HCT116 (cell line): ENCODE results near the gene NRCAM. TPM values are rescaled to one million over a fixed set of nuclear protein-coding genes. Genes with fewer than 3 reads are reported as not detected.

ENCODE experiments used
- ATAC-seq: fragments of 200-7000 bp; cut with Tn5 transposase; 2 replicates; pipeline ENCODE4 v1.9.1; 2020; ENCODE audit warnings: mild to moderate bottlenecking, moderate library complexity
- BruUV-seq: library from RNA; stranded (reverse); fragments of 400-500 nt; replicated peaks from 2 replicates; lab custom pipeline; 2021; lab: Mats Ljungman, UMichigan
- CTCF ChIA-PET: fragments of 300-600 bp; sonication (Branson Sonifier 250); formaldehyde crosslinking; loops from one replicate; lab custom pipeline; 2021; ENCODE audit warnings: antibody characterized with exemption; lab: Charles Lee
- POLR2A ChIA-PET: fragments of 300-600, 350-600 bp; sonication (Branson Sonifier 250); formaldehyde crosslinking; loops from one replicate; lab custom pipeline; 2021; ENCODE audit warnings: antibody characterized with exemption; lab: Charles Lee
- RAD21 ChIA-PET, 2 experiments: fragments of 300-600 bp; sonication (Branson Sonifier 250); formaldehyde crosslinking; loops; one replicate each; lab custom pipeline; 2023; ENCODE audit warnings: low total read pairs in 2 of 2; ENCODE audit not compliant: uncharacterized antibody in 2 of 2, unreplicated experiment in 2 of 2, low non-redundant PET in 1 of 2; lab: Charles Lee
- DNase-seq: peaks from one replicate; pipeline ENCODE4 v3.0.0-alpha.2; 2010; ENCODE audit warnings: low read depth, low spot score
- H2AFZ ChIP-seq: fragments of 200-600 bp; shearing (Covaris generic), sonication (generic); 2 replicates; pipeline ENCODE4 v1.6.1; 2017; ENCODE audit warnings: low read depth, mixed run types, mixed read lengths, antibody characterized with exemption, low read length; ENCODE audit not compliant: poor library complexity, severe bottlenecking
- H3K27ac ChIP-seq: 2 replicates; pipeline ENCODE4 v1.5.1; 2012; ENCODE audit warnings: low read depth, low read length
- H3K27me3 ChIP-seq: fragments of 200-600 bp; sonication (generic); 2 replicates; pipeline ENCODE4 v1.6.1; 2016; ENCODE audit warnings: mixed run types, low read length, mixed read lengths; ENCODE audit not compliant: insufficient read depth
- H3K36me3 ChIP-seq, 2 experiments: fragments of 200-500 bp in 1 of 2; fragments of 200-600 bp in 1 of 2; sonication (Bioruptor generic) in 1 of 2; sonication (generic) in 1 of 2; 2 replicates each; pipeline versions ENCODE4 v1.5.1 to v1.6.1; 2014 to 2016; ENCODE audit warnings: low read length in 2 of 2, inconsistent platforms in 1 of 2, mixed read lengths in 1 of 2, mixed run types in 1 of 2; ENCODE audit not compliant: insufficient read depth in 2 of 2, control insufficient read depth in 1 of 2
- H3K4me1 ChIP-seq, 2 experiments: fragments of 200-600 bp in 1 of 2; sonication (generic) in 1 of 2; 2 replicates each; pipeline versions ENCODE4 v1.5.1 to v1.6.1; 2012 to 2017; ENCODE audit warnings: low read length in 2 of 2, inconsistent platforms in 1 of 2, mild to moderate bottlenecking in 1 of 2, mixed read lengths in 1 of 2, mixed run types in 1 of 2, moderate library complexity in 1 of 2; ENCODE audit not compliant: insufficient read depth in 2 of 2, control insufficient read depth in 1 of 2
- H3K4me2 ChIP-seq: fragments of 200-600 bp; sonication (generic); 2 replicates; pipeline ENCODE4 v1.6.1; 2017; ENCODE audit warnings: mixed run types, low read length, mixed read lengths
- H3K4me3 ChIP-seq, 2 experiments: fragments of 200-600 bp in 1 of 2; sonication (generic) in 1 of 2; replicated peaks in 1 of 2; 2 replicates each; pipeline ENCODE4 v1.5.1; 2011 to 2016; ENCODE audit warnings: low read length in 2 of 2, control low read depth in 1 of 2, low read depth in 1 of 2, mild to moderate bottlenecking in 1 of 2, mixed read lengths in 1 of 2, mixed run types in 1 of 2
- H3K79me2 ChIP-seq: fragments of 200-600 bp; sonication (generic); 2 replicates; pipeline ENCODE4 v1.6.1; 2017; ENCODE audit warnings: mild to moderate bottlenecking, mixed run types, low read length, moderate library complexity, mixed read lengths; ENCODE audit not compliant: insufficient read depth
- H3K9ac ChIP-seq: fragments of 200-600 bp; sonication (generic); 2 replicates; pipeline ENCODE4 v1.6.1; 2016; ENCODE audit warnings: low read length, mixed read lengths
- H3K9me2 ChIP-seq: fragments of 200-600 bp; sonication (generic), shearing (Covaris generic); 2 replicates; pipeline ENCODE4 v1.6.1; 2017; ENCODE audit warnings: mixed run types, mild to moderate bottlenecking, moderate library complexity; ENCODE audit not compliant: insufficient read depth
- H3K9me3 ChIP-seq, 2 experiments: fragments of 200-500 bp in 1 of 2; fragments of 200-600 bp in 1 of 2; sonication (Bioruptor generic) in 1 of 2; sonication (generic) in 1 of 2; 2 replicates each; pipeline ENCODE4 v1.6.1; 2014 to 2017; ENCODE audit warnings: low read length in 2 of 2, mixed read lengths in 2 of 2, inconsistent platforms in 1 of 2, low read depth in 1 of 2, mild to moderate bottlenecking in 1 of 2, mixed run types in 1 of 2, moderate library complexity in 1 of 2; ENCODE audit not compliant: control insufficient read depth in 1 of 2, insufficient read depth in 1 of 2
- H4K20me1 ChIP-seq: fragments of 200-600 bp; sonication (generic), shearing (Covaris generic); 2 replicates; pipeline ENCODE4 v1.6.1; 2017; ENCODE audit warnings: mixed run types, mild to moderate bottlenecking, moderate library complexity; ENCODE audit not compliant: insufficient read depth
- CBX3 ChIP-seq: IDR thresholded peaks from 2 replicates; pipeline ENCODE4 v1.6.1; 2012; ENCODE audit warnings: low read depth
- CEBPB ChIP-seq: IDR thresholded peaks from 2 replicates; pipeline ENCODE4 v1.6.1; 2012; ENCODE audit warnings: low read depth
- CTCF ChIP-seq, 3 experiments: fragments of 200-600 bp in 1 of 3; sonication (generic) in 1 of 3; IDR thresholded peaks in 2 of 3; conservative IDR thresholded peaks in 1 of 3; 2 replicates each; pipeline ENCODE4 v1.5.1; 2012 to 2017; ENCODE audit warnings: low read depth in 2 of 3, low read length in 2 of 3, antibody characterized with exemption in 1 of 3, borderline replicate concordance in 1 of 3, control low read depth in 1 of 3, mild to moderate bottlenecking in 1 of 3, mixed read lengths in 1 of 3, mixed run types in 1 of 3, moderate library complexity in 1 of 3; ENCODE audit not compliant: insufficient read depth in 1 of 3
- JUND ChIP-seq: IDR thresholded peaks from 2 replicates; pipeline ENCODE4 v1.6.1; 2012
- POLR2AphosphoS5 ChIP-seq: IDR thresholded peaks from 2 replicates; pipeline ENCODE4 v1.6.1; 2011; ENCODE audit warnings: mild to moderate bottlenecking, low read depth, low read length, moderate library complexity
- RAD21 ChIP-seq: IDR thresholded peaks from 2 replicates; pipeline ENCODE4 v1.6.1; 2012; ENCODE audit warnings: low read depth, mild to moderate bottlenecking
- SRF ChIP-seq: IDR thresholded peaks from 2 replicates; pipeline ENCODE4 v1.6.1; 2012; ENCODE audit warnings: low read depth
- intact Hi-C: fragments of 100-400 bp; cut with micrococcal nuclease; formaldehyde crosslinking; loops from 2 replicates; pipeline ENCODE4 v1.10.0; 2022
- total RNA-seq: library from RNA; stranded (reverse); gene quantifications from one replicate; pipeline ENCODE4 v1.2.1, GENCODE V29; 2021; ENCODE audit not compliant: unreplicated experiment
- TF ChIP-seq, protein P1 (sequence below): IDR thresholded peaks from 2 replicates; pipeline ENCODE4 v1.6.1; 2011; ENCODE audit warnings: mild to moderate bottlenecking, low read length, moderate library complexity; ENCODE audit not compliant: insufficient replicate concordance; ENCODE audit errors: extremely low read depth

The NRCAM gene
- total RNA-seq, 1 experiment from 2014 or later: 0.15 TPM

DNA sequence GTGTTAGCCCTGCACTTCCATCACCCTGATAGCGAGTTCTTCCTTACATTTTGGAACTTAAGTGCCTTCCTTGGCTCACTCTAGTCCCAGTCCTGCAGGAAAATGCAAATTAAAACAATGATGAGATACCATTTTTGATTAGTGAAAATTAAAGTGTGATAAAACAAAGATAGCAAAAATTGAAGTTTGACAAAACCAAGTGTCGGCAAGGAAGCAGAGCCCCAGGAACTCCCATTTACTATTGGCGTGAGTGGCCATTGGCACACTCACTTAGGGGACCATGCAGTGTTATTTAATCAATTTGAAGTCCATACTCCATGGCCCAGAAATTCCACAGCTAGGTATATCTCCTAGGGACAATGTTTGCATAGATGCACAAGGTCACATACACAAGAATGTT lies 354.5 kb downstream of the NRCAM start (continued):
- TF ChIP-seq, protein P1, sequence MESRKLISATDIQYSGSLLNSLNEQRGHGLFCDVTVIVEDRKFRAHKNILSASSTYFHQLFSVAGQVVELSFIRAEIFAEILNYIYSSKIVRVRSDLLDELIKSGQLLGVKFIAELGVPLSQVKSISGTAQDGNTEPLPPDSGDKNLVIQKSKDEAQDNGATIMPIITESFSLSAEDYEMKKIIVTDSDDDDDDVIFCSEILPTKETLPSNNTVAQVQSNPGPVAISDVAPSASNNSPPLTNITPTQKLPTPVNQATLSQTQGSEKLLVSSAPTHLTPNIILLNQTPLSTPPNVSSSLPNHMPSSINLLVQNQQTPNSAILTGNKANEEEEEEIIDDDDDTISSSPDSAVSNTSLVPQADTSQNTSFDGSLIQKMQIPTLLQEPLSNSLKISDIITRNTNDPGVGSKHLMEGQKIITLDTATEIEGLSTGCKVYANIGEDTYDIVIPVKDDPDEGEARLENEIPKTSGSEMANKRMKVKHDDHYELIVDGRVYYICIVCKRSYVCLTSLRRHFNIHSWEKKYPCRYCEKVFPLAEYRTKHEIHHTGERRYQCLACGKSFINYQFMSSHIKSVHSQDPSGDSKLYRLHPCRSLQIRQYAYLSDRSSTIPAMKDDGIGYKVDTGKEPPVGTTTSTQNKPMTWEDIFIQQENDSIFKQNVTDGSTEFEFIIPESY: no peak
- TF ChIP-seq RAD21: no peak
- no peak for TF ChIP-seq JUND
- no peak for TF ChIP-seq SRF
- no peak for TF ChIP-seq CEBPB
- TF ChIP-seq CTCF (IDR thresholded peaks at IDR 0.05 in 2 of 3, conservative IDR thresholded peaks at IDR 0.05 in 1 of 3; ENCODE audit: borderline replicate concordance in 1 of 3, insufficient read depth in 1 of 3, low read depth in 2 of 3, low read length in 2 of 3): no peak
- TF ChIP-seq, all 23 proteins: peak for 0

- H2AFZ ChIP-seq: no peak overlapping the region
- no peak overlapping the region for H3K4me3 ChIP-seq
- no peak overlapping the region for H3K9ac ChIP-seq
- H3K27ac ChIP-seq: no peak overlapping the region
- CTCF ChIA-PET: no interaction called here
- no peak overlapping the region for H3K4me2 ChIP-seq
- intact Hi-C loops: no loop called here
- POLR2A ChIA-PET: no interaction called here
- no peaks in the 10 kb centered on the region for H3K36me3 ChIP-seq
- no TSS peak for BruUV-seq
- TF ChIP-seq JUND (no peak), POLR2AphosphoS5 (no peak), CBX3 (no peak)
- TF ChIP-seq, protein P1: no peak
- no peaks in the 10 kb centered on the region for H3K9me2 ChIP-seq
- no peaks in the 10 kb centered on the region for H3K79me2 ChIP-seq
- no peaks in the 10 kb centered on the region for H3K9me3 ChIP-seq
- H3K4me1 ChIP-seq: no peaks in the 10 kb centered on the region
- RAD21 ChIA-PET: no interaction called here
- DNase-seq (no peak), ATAC-seq (no peak)
- H3K27me3 ChIP-seq: no peaks in the 10 kb centered on the region
- no peaks in the 10 kb centered on the region for H4K20me1 ChIP-seq
Measured at GRCh38 chr7:108099713-108100112, 356.5 kb downstream of the NRCAM start.
